Measurements from ENCODE around the gene CDSN. TPM values are rescaled to one million over a fixed set of nuclear protein-coding genes. Genes with fewer than 3 reads are reported as not detected.

CDSN gene
- total RNA-seq, 2 donors from 2014 or later, result 0.50 to 1.5 TPM

GRCh38 chr6:31142361-31142761, 22.1 kb upstream of the CDSN start:
- Histone ChIP-seq H3K27me3 (replicated peaks; ENCODE audit: insufficient read depth) (no peaks in the 10 kb centered on the region), H3K36me3 (no peaks in the 10 kb centered on the region), H3K4me1 (replicated peaks) (no peaks in the 10 kb centered on the region), H3K27ac (no peak overlapping the region), H3K9me3 (no peaks in the 10 kb centered on the region), H3K4me3 (no peak overlapping the region)
- TF ChIP-seq POLR2A (IDR thresholded peaks at IDR 0.05) (no peak), POLR2AphosphoS5 (IDR thresholded peaks at IDR 0.05) (no peak), CTCF (IDR thresholded peaks at IDR 0.05) (no peak)
- DNase-seq (ENCODE audit: low spot score), result no peak
- intact Hi-C loops (cut with DNase I), result no loop called here
- WGBS, result 54% methylated on average over 2 of the region's 2 CpGs

GRCh38 chr6:31140643-31141042, 20.4 kb upstream of the CDSN start:
- Histone ChIP-seq H3K36me3 (no peaks in the 10 kb centered on the region), H3K27ac (no peak overlapping the region), H3K9me3 (no peaks in the 10 kb centered on the region), H3K27me3 (replicated peaks; ENCODE audit: insufficient read depth) (no peaks in the 10 kb centered on the region), H3K4me1 (replicated peaks) (no peaks in the 10 kb centered on the region), H3K4me3 (no peak overlapping the region)
- intact Hi-C loops (cut with DNase I), result no loop called here
- no peak for DNase-seq (ENCODE audit: low spot score)
- WGBS, result 90% methylated on average over 15 of the region's 15 CpGs
- TF ChIP-seq POLR2A (IDR thresholded peaks at IDR 0.05) (no peak), CTCF (IDR thresholded peaks at IDR 0.05) (no peak), POLR2AphosphoS5 (IDR thresholded peaks at IDR 0.05) (no peak)

- no peak overlapping the region for H3K27ac ChIP-seq
- H3K36me3 ChIP-seq, result no peaks in the 10 kb centered on the region
- H3K4me1 ChIP-seq (replicated peaks), result no peaks in the 10 kb centered on the region
- intact Hi-C loops (cut with DNase I), result no loop called here
- no peak overlapping the region for H3K4me3 ChIP-seq
- WGBS, result 11% methylated on average over 4 of the region's 4 CpGs
- no peak for DNase-seq (ENCODE audit: low spot score)
- TF ChIP-seq POLR2AphosphoS5 (IDR thresholded peaks at IDR 0.05), result no peak
- TF ChIP-seq POLR2A (IDR thresholded peaks at IDR 0.05), result no peak
- TF ChIP-seq CTCF (IDR thresholded peaks at IDR 0.05), result no peak
- no peaks in the 10 kb centered on the region for H3K9me3 ChIP-seq
- no peaks in the 10 kb centered on the region for H3K27me3 ChIP-seq (replicated peaks; ENCODE audit: insufficient read depth)
Measured at GRCh38 chr6:31139599-31139998, 19.4 kb upstream of the CDSN start.

- TF ChIP-seq POLR2AphosphoS5 (IDR thresholded peaks at IDR 0.05) (no peak), CTCF (IDR thresholded peaks at IDR 0.05) (no peak), POLR2A (IDR thresholded peaks at IDR 0.05) (no peak)
- no peak within 1 kb of the TSS for H3K27ac ChIP-seq
- 78% methylated on average over 4 of the region's 4 CpGs for WGBS
- H3K27me3 ChIP-seq (replicated peaks; ENCODE audit: insufficient read depth), result no peaks in the 10 kb centered on the region
- no peaks in the 10 kb centered on the region for H3K9me3 ChIP-seq
- no peak within 1 kb of the TSS for H3K4me3 ChIP-seq
- intact Hi-C loops (cut with DNase I), result no loop called here
- no peaks in the 10 kb centered on the region for H3K36me3 ChIP-seq
- H3K4me1 ChIP-seq (replicated peaks), result no peaks in the 10 kb centered on the region
- no peak for DNase-seq (ENCODE audit: low spot score)
Measured at GRCh38 chr6:31138982-31139381, 18.7 kb upstream of the CDSN start, which contains the start of gene PSORS1C2. Gene PSORS1C2 (minus strand): TSS chr6:31139066. CDS start chr6:31139026, 40 bp downstream.

GRCh38 chr6:31135710-31136109, 15.5 kb upstream of the CDSN start:
- intact Hi-C loops (cut with DNase I), result loop anchor here (2.0 kb wide), 1 partner anchor 231 kb away; no protein-coding TSS in a partner anchor
- no peak for DNase-seq (ENCODE audit: low spot score)
- no peak for TF ChIP-seq POLR2A (IDR thresholded peaks at IDR 0.05)
- no peak for TF ChIP-seq CTCF (IDR thresholded peaks at IDR 0.05)
- no peak for TF ChIP-seq POLR2AphosphoS5 (IDR thresholded peaks at IDR 0.05)
- H3K27ac ChIP-seq, result no peak overlapping the region
- H3K9me3 ChIP-seq, result no peaks in the 10 kb centered on the region
- H3K36me3 ChIP-seq, result no peaks in the 10 kb centered on the region
- no peaks in the 10 kb centered on the region for H3K4me1 ChIP-seq (replicated peaks)
- H3K4me3 ChIP-seq, result no peak overlapping the region
- 89% methylated on average over 10 of the region's 10 CpGs for WGBS
- H3K27me3 ChIP-seq (replicated peaks; ENCODE audit: insufficient read depth), result no peaks in the 10 kb centered on the region

Data from prostate gland (tissue), 2 donors.